Thyroid gland (tissue), 4 donors: Measurements from ENCODE around the gene GPC6. TPM values are rescaled to one million over a fixed set of nuclear protein-coding genes. Genes with fewer than 3 reads are reported as not detected.
"Not testable (repeated sequence)": the region's sequence is repeated elsewhere in the genome, so short reads cannot be mapped to it uniquely, and the experiment has no call there.

ENCODE experiments used
- DNase-seq, 2 donors: peaks; one replicate each; pipeline ENCODE4 v3.0.0-alpha.2; 2019
- H3K27ac ChIP-seq, 3 donors: fragments of 200-600 bp; sonication (generic); 1 replicate in 2 of 3; 2 replicates in 1 of 3; pipeline ENCODE4 v1.5.1; 2016 to 2019; ENCODE audit warnings: mild to moderate bottlenecking in 1 of 3, moderate library complexity in 1 of 3
- H3K27me3 ChIP-seq: fragments of 200-600 bp; sonication (generic); one replicate; pipeline ENCODE4 v1.5.1; 2019
- H3K36me3 ChIP-seq, 2 donors: fragments of 200-600 bp; sonication (generic); one replicate each; pipeline ENCODE4 v1.5.1; 2016 to 2019
- H3K4me1 ChIP-seq, 2 donors: fragments of 200-600 bp; sonication (generic); one replicate each; pipeline ENCODE4 v1.5.1; 2017 to 2019
- H3K4me3 ChIP-seq, 3 donors: fragments of 200-600 bp; sonication (generic); replicated peaks in 1 of 3; 1 replicate in 2 of 3; 2 replicates in 1 of 3; pipeline ENCODE4 v1.5.1; 2016; ENCODE audit warnings: mild to moderate bottlenecking in 1 of 3
- H3K9me3 ChIP-seq: fragments of 200-600 bp; sonication (generic); one replicate; pipeline ENCODE4 v1.5.1; 2017
- POLR2A ChIP-seq, 2 donors: fragments of 450-650 bp; IDR thresholded peaks; one replicate each; pipeline ENCODE4 v1.6.1; 2017; ENCODE audit warnings: antibody characterized with exemption in 2 of 2, mild to moderate bottlenecking in 2 of 2, moderate library complexity in 1 of 2
- WGBS, 2 donors: methylation state at CpG; one replicate each; pipeline ENCODE4 v1.1.5; 2017; 5-methylcytosine and 5-hydroxymethylcytosine counted together
- intact Hi-C: fragments of 100-400 bp; cut with DNase I; formaldehyde crosslinking; loops from one replicate; pipeline ENCODE4 v1.15.1; 2023
- total RNA-seq, 4 donors: library from RNA; depleted of rRNA; stranded (reverse); fragments of >200 nt; gene quantifications; one replicate each; pipeline ENCODE4 v1.2.3, GENCODE V29; 2016
- TF ChIP-seq, protein P1 (sequence below), 6 experiments: fragments of 200-600 bp in 3 of 6; fragments of 450-650 bp in 3 of 6; sonication (generic) in 3 of 6; IDR thresholded peaks; one replicate each; pipeline ENCODE4 v1.5.1; 2016 to 2019; ENCODE audit warnings: antibody characterized with exemption in 6 of 6, mild to moderate bottlenecking in 2 of 6, inconsistent platforms in 1 of 6, moderate library complexity in 1 of 6

The GPC6 gene
- total RNA-seq, 4 donors from 2014 or later, result 2.8 to 13.4 (median 7.5) TPM

GRCh38 chr13:93193682-93194081, 32.9 kb upstream of the GPC6 start:
- Histone ChIP-seq H3K4me1 (no peaks in the 10 kb centered on the region), H3K36me3 (no peaks in the 10 kb centered on the region), H3K27me3 (no peaks in the 10 kb centered on the region), H3K4me3 (no peak overlapping the region), H3K9me3 (no peaks in the 10 kb centered on the region), H3K27ac (no peak overlapping the region)
- no peak for DNase-seq
- TF ChIP-seq POLR2A (IDR thresholded peaks at IDR 0.05), result no peak
- TF ChIP-seq, protein P1, sequence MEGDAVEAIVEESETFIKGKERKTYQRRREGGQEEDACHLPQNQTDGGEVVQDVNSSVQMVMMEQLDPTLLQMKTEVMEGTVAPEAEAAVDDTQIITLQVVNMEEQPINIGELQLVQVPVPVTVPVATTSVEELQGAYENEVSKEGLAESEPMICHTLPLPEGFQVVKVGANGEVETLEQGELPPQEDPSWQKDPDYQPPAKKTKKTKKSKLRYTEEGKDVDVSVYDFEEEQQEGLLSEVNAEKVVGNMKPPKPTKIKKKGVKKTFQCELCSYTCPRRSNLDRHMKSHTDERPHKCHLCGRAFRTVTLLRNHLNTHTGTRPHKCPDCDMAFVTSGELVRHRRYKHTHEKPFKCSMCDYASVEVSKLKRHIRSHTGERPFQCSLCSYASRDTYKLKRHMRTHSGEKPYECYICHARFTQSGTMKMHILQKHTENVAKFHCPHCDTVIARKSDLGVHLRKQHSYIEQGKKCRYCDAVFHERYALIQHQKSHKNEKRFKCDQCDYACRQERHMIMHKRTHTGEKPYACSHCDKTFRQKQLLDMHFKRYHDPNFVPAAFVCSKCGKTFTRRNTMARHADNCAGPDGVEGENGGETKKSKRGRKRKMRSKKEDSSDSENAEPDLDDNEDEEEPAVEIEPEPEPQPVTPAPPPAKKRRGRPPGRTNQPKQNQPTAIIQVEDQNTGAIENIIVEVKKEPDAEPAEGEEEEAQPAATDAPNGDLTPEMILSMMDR (IDR thresholded peaks at IDR 0.05), result no peak
- WGBS, 2 donors, result 96 to 99% methylated on average over 4 of the region's 4 CpGs
- intact Hi-C loops, result no loop called here

DNA sequence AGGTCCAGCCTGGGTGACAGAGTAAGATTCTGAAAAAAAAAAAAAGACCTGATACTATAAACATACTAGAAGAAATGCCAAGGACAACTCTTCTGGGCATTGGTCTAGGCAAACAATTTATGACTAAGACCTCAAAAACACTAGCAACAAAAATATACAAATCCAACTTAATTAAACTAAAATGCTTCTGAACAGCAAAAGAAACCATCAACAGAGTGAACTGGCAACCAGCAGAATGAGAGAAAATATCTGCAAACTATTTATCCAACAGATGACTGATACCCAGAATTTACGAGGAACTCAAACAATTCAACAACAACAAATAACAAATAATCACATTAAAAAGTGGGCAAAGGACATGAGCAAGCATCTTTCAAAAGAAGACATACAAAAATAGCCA, 26.8 kb upstream of the GPC6 start:
- WGBS, 2 donors, result 89 to 93% methylated on average over 1 of the region's 1 CpG
- intact Hi-C loops, result no loop called here
- Histone ChIP-seq H3K36me3 (no peaks in the 10 kb centered on the region), H3K4me1 (no peaks in the 10 kb centered on the region), H3K4me3 (no peak overlapping the region), H3K27me3 (no peaks in the 10 kb centered on the region), H3K27ac (no peak overlapping the region), H3K9me3 (no peaks in the 10 kb centered on the region)
- TF ChIP-seq POLR2A (IDR thresholded peaks at IDR 0.05), result no peak
- TF ChIP-seq, protein P1 (IDR thresholded peaks at IDR 0.05), result no peak
- no peak for DNase-seq

DNA sequence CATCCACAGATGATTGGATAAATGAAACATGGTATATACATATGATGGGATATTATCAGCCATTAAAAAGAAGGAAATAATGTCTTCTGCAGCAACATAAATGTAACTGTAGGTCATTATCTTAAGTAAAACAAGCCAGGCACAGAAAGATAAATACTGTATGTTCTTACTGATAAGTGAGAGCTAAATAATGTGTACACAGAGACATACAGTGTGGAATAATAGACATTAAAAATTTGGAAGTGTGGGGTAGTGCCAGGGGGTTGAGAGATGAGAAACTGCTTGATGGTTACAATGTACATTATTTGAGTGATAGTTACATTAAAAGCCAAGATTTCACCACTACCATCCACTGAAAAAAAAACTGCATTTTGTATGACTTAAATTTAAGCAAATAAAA, 26.0 kb upstream of the GPC6 start:
- H3K27ac ChIP-seq, result no peak overlapping the region
- H3K4me3 ChIP-seq, result no peak overlapping the region
- DNase-seq, result no peak
- intact Hi-C loops, result no loop called here
- no peaks in the 10 kb centered on the region for H3K4me1 ChIP-seq
- TF ChIP-seq POLR2A (IDR thresholded peaks at IDR 0.05), result no peak
- TF ChIP-seq, protein P1 (IDR thresholded peaks at IDR 0.05), result no peak
- no peaks in the 10 kb centered on the region for H3K9me3 ChIP-seq
- no peaks in the 10 kb centered on the region for H3K27me3 ChIP-seq
- no peaks in the 10 kb centered on the region for H3K36me3 ChIP-seq

DNA sequence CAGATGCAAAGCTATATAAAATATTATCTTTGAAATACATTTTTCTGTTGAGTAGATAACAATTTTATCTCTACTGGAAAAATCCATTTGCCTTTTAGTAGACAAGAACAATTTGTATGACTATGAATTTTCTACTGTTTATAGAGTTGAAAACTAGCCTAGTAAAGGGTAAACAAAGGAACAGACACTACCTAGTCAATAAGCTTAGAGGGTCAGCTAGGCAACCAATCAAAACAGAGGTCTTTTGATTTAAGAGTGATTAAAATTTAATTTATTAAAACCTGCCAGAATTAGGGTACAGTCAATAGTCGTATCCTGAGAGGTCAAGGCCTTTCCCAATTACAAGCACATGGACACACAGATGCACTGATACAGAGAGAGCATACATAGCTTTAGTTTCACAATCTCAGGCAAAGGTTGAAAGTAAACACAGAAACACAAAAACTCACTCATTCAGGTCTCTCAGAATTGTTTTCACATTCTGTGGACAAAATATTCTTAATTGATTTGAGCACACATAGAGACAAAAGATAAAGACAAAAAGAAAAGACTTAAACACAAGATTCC, 24.5 kb upstream of the GPC6 start:
- H3K4me1 ChIP-seq, result no peaks in the 10 kb centered on the region
- H3K4me3 ChIP-seq, result no peak overlapping the region
- H3K27me3 ChIP-seq, result no peaks in the 10 kb centered on the region
- no peak for TF ChIP-seq POLR2A (IDR thresholded peaks at IDR 0.05)
- TF ChIP-seq, protein P1 (IDR thresholded peaks at IDR 0.05), result no peak
- no peaks in the 10 kb centered on the region for H3K9me3 ChIP-seq
- H3K36me3 ChIP-seq, result no peaks in the 10 kb centered on the region
- no peak for DNase-seq
- intact Hi-C loops, result no loop called here
- no peak overlapping the region for H3K27ac ChIP-seq
- 78 to 82% methylated on average over 1 of the region's 1 CpG for WGBS, 2 donors

GRCh38 chr13:93206778-93207392, 19.7 kb upstream of the GPC6 start:
- WGBS, 2 donors, result 91 to 92% methylated on average over 24 of the region's 24 CpGs
- DNase-seq, H3K4me1 ChIP-seq, H3K27ac ChIP-seq, H3K36me3 ChIP-seq, H3K9me3 ChIP-seq, H3K27me3 ChIP-seq, H3K4me3 ChIP-seq, intact Hi-C loops: not testable (repeated sequence)
